Fibroblast of lung (primary cell): ENCODE data around the gene RCBTB1.

Experiments
- EZH2 ChIP-seq: IDR thresholded peaks from 2 replicates; pipeline ENCODE4 v1.5.1; 2012; ENCODE audit warnings: low read length, control low read depth, mild to moderate bottlenecking; ENCODE audit errors: missing control alignments
- TF ChIP-seq, protein P1 (sequence below), 2 donors: IDR thresholded peaks in 1 of 2; conservative IDR thresholded peaks in 1 of 2; 1 replicate in 1 of 2; 2 replicates in 1 of 2; pipeline ENCODE4 v1.5.1; 2011 to 2012; ENCODE audit warnings: low read length in 2 of 2, control low read depth in 1 of 2, inconsistent platforms in 1 of 2, low read depth in 1 of 2, mild to moderate bottlenecking in 1 of 2

DNA sequence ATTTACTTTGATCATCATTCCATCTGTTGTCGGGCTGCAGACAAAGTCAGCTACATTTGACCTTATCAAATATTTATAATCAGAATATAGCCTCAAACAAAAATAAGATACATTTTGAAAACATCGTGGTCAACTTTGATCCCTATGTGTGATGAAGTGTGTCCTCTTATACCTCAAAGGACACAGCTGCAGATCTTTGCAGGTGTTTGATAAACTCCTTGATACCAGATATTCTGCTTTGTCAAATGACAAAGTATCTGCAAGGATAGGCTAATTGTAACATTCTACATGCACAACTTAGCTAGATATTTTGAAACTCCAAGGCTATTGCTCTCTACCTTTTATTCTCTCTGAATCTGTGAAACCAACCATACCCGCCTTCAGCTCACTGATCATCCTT lies 45.6 kb downstream of the RCBTB1 start:
- TF ChIP-seq, protein P1, sequence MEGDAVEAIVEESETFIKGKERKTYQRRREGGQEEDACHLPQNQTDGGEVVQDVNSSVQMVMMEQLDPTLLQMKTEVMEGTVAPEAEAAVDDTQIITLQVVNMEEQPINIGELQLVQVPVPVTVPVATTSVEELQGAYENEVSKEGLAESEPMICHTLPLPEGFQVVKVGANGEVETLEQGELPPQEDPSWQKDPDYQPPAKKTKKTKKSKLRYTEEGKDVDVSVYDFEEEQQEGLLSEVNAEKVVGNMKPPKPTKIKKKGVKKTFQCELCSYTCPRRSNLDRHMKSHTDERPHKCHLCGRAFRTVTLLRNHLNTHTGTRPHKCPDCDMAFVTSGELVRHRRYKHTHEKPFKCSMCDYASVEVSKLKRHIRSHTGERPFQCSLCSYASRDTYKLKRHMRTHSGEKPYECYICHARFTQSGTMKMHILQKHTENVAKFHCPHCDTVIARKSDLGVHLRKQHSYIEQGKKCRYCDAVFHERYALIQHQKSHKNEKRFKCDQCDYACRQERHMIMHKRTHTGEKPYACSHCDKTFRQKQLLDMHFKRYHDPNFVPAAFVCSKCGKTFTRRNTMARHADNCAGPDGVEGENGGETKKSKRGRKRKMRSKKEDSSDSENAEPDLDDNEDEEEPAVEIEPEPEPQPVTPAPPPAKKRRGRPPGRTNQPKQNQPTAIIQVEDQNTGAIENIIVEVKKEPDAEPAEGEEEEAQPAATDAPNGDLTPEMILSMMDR (conservative IDR thresholded peaks at IDR 0.05 in 1 of 2, IDR thresholded peaks at IDR 0.05 in 1 of 2; ENCODE audit: low read depth in 1 of 2, low read length in 2 of 2) = no peak
- TF ChIP-seq EZH2 = no peak
